HCT116 (cell line): Measurements from ENCODE around the gene ZNF552. TPM values are rescaled to one million over a fixed set of nuclear protein-coding genes. Genes with fewer than 3 reads are reported as not detected.

ENCODE experiments used
- ATAC-seq: fragments of 200-7000 bp; cut with Tn5 transposase; 2 replicates; pipeline ENCODE4 v1.9.1; 2020; ENCODE audit warnings: mild to moderate bottlenecking, moderate library complexity
- BruUV-seq: library from RNA; stranded (reverse); fragments of 400-500 nt; replicated peaks from 2 replicates; lab custom pipeline; 2021; lab: Mats Ljungman, UMichigan
- CTCF ChIA-PET: fragments of 300-600 bp; sonication (Branson Sonifier 250); formaldehyde crosslinking; loops from one replicate; lab custom pipeline; 2021; ENCODE audit warnings: antibody characterized with exemption; lab: Charles Lee
- POLR2A ChIA-PET: fragments of 300-600, 350-600 bp; sonication (Branson Sonifier 250); formaldehyde crosslinking; loops from one replicate; lab custom pipeline; 2021; ENCODE audit warnings: antibody characterized with exemption; lab: Charles Lee
- RAD21 ChIA-PET, 2 experiments: fragments of 300-600 bp; sonication (Branson Sonifier 250); formaldehyde crosslinking; loops; one replicate each; lab custom pipeline; 2023; ENCODE audit warnings: low total read pairs in 2 of 2; ENCODE audit not compliant: uncharacterized antibody in 2 of 2, unreplicated experiment in 2 of 2, low non-redundant PET in 1 of 2; lab: Charles Lee
- DNase-seq: peaks from one replicate; pipeline ENCODE4 v3.0.0-alpha.2; 2010; ENCODE audit warnings: low read depth, low spot score
- H2AFZ ChIP-seq: fragments of 200-600 bp; shearing (Covaris generic), sonication (generic); 2 replicates; pipeline ENCODE4 v1.6.1; 2017; ENCODE audit warnings: low read depth, mixed run types, mixed read lengths, antibody characterized with exemption, low read length; ENCODE audit not compliant: poor library complexity, severe bottlenecking
- H3K27ac ChIP-seq: 2 replicates; pipeline ENCODE4 v1.5.1; 2012; ENCODE audit warnings: low read depth, low read length
- H3K27me3 ChIP-seq: fragments of 200-600 bp; sonication (generic); 2 replicates; pipeline ENCODE4 v1.6.1; 2016; ENCODE audit warnings: mixed run types, low read length, mixed read lengths; ENCODE audit not compliant: insufficient read depth
- H3K36me3 ChIP-seq, 2 experiments: fragments of 200-500 bp in 1 of 2; fragments of 200-600 bp in 1 of 2; sonication (Bioruptor generic) in 1 of 2; sonication (generic) in 1 of 2; 2 replicates each; pipeline versions ENCODE4 v1.5.1 to v1.6.1; 2014 to 2016; ENCODE audit warnings: low read length in 2 of 2, inconsistent platforms in 1 of 2, mixed read lengths in 1 of 2, mixed run types in 1 of 2; ENCODE audit not compliant: insufficient read depth in 2 of 2, control insufficient read depth in 1 of 2
- H3K4me1 ChIP-seq, 2 experiments: fragments of 200-600 bp in 1 of 2; sonication (generic) in 1 of 2; 2 replicates each; pipeline versions ENCODE4 v1.5.1 to v1.6.1; 2012 to 2017; ENCODE audit warnings: low read length in 2 of 2, inconsistent platforms in 1 of 2, mild to moderate bottlenecking in 1 of 2, mixed read lengths in 1 of 2, mixed run types in 1 of 2, moderate library complexity in 1 of 2; ENCODE audit not compliant: insufficient read depth in 2 of 2, control insufficient read depth in 1 of 2
- H3K4me2 ChIP-seq: fragments of 200-600 bp; sonication (generic); 2 replicates; pipeline ENCODE4 v1.6.1; 2017; ENCODE audit warnings: mixed run types, low read length, mixed read lengths
- H3K4me3 ChIP-seq, 2 experiments: fragments of 200-600 bp in 1 of 2; sonication (generic) in 1 of 2; replicated peaks in 1 of 2; 2 replicates each; pipeline ENCODE4 v1.5.1; 2011 to 2016; ENCODE audit warnings: low read length in 2 of 2, control low read depth in 1 of 2, low read depth in 1 of 2, mild to moderate bottlenecking in 1 of 2, mixed read lengths in 1 of 2, mixed run types in 1 of 2
- H3K79me2 ChIP-seq: fragments of 200-600 bp; sonication (generic); 2 replicates; pipeline ENCODE4 v1.6.1; 2017; ENCODE audit warnings: mild to moderate bottlenecking, mixed run types, low read length, moderate library complexity, mixed read lengths; ENCODE audit not compliant: insufficient read depth
- H3K9ac ChIP-seq: fragments of 200-600 bp; sonication (generic); 2 replicates; pipeline ENCODE4 v1.6.1; 2016; ENCODE audit warnings: low read length, mixed read lengths
- H3K9me2 ChIP-seq: fragments of 200-600 bp; sonication (generic), shearing (Covaris generic); 2 replicates; pipeline ENCODE4 v1.6.1; 2017; ENCODE audit warnings: mixed run types, mild to moderate bottlenecking, moderate library complexity; ENCODE audit not compliant: insufficient read depth
- H3K9me3 ChIP-seq, 2 experiments: fragments of 200-500 bp in 1 of 2; fragments of 200-600 bp in 1 of 2; sonication (Bioruptor generic) in 1 of 2; sonication (generic) in 1 of 2; 2 replicates each; pipeline ENCODE4 v1.6.1; 2014 to 2017; ENCODE audit warnings: low read length in 2 of 2, mixed read lengths in 2 of 2, inconsistent platforms in 1 of 2, low read depth in 1 of 2, mild to moderate bottlenecking in 1 of 2, mixed run types in 1 of 2, moderate library complexity in 1 of 2; ENCODE audit not compliant: control insufficient read depth in 1 of 2, insufficient read depth in 1 of 2
- H4K20me1 ChIP-seq: fragments of 200-600 bp; sonication (generic), shearing (Covaris generic); 2 replicates; pipeline ENCODE4 v1.6.1; 2017; ENCODE audit warnings: mixed run types, mild to moderate bottlenecking, moderate library complexity; ENCODE audit not compliant: insufficient read depth
- CBX3 ChIP-seq: IDR thresholded peaks from 2 replicates; pipeline ENCODE4 v1.6.1; 2012; ENCODE audit warnings: low read depth
- CEBPB ChIP-seq: IDR thresholded peaks from 2 replicates; pipeline ENCODE4 v1.6.1; 2012; ENCODE audit warnings: low read depth
- ELF1 ChIP-seq: IDR thresholded peaks from 2 replicates; pipeline ENCODE4 v1.6.1; 2012; ENCODE audit warnings: low read depth, borderline replicate concordance
- EZH2 ChIP-seq: fragments of 200-600 bp; sonication (generic); IDR thresholded peaks from 2 replicates; pipeline ENCODE4 v1.6.1; 2017; ENCODE audit warnings: antibody characterized with exemption, mixed run types
- EZH2phosphoT487 ChIP-seq: fragments of 200-600 bp; IDR thresholded peaks from 2 replicates; pipeline ENCODE4 v1.6.1; 2018; ENCODE audit warnings: antibody characterized with exemption, borderline replicate concordance
- FOSL1 ChIP-seq: IDR thresholded peaks from 2 replicates; pipeline ENCODE4 v1.6.1; 2012; ENCODE audit warnings: low read depth
- JUND ChIP-seq: IDR thresholded peaks from 2 replicates; pipeline ENCODE4 v1.6.1; 2012
- POLR2A ChIP-seq: IDR thresholded peaks from 2 replicates; pipeline ENCODE4 v1.7.0; 2011; ENCODE audit warnings: borderline replicate concordance; ENCODE audit not compliant: insufficient read depth, insufficient read length; ENCODE audit errors: extremely low read depth
- POLR2AphosphoS5 ChIP-seq: IDR thresholded peaks from 2 replicates; pipeline ENCODE4 v1.6.1; 2011; ENCODE audit warnings: mild to moderate bottlenecking, low read depth, low read length, moderate library complexity
- SIN3A ChIP-seq: IDR thresholded peaks from 2 replicates; pipeline ENCODE4 v1.6.1; 2012; ENCODE audit warnings: low read depth
- SP1 ChIP-seq: IDR thresholded peaks from 2 replicates; pipeline ENCODE4 v1.6.1; 2012; ENCODE audit warnings: low read depth
- SRF ChIP-seq: IDR thresholded peaks from 2 replicates; pipeline ENCODE4 v1.6.1; 2012; ENCODE audit warnings: low read depth
- TCF7L2 ChIP-seq: IDR thresholded peaks from 2 replicates; pipeline ENCODE4 v1.7.0; 2011; ENCODE audit warnings: borderline replicate concordance, inconsistent platforms; ENCODE audit not compliant: insufficient read depth, insufficient read length; ENCODE audit errors: extremely low read depth
- intact Hi-C: fragments of 100-400 bp; cut with micrococcal nuclease; formaldehyde crosslinking; loops from 2 replicates; pipeline ENCODE4 v1.10.0; 2022
- total RNA-seq: library from RNA; stranded (reverse); gene quantifications from one replicate; pipeline ENCODE4 v1.2.1, GENCODE V29; 2021; ENCODE audit not compliant: unreplicated experiment
- TF ChIP-seq, protein P1 (sequence below): IDR thresholded peaks from 2 replicates; pipeline ENCODE4 v1.6.1; 2012
- TF ChIP-seq, protein P2 (sequence below): IDR thresholded peaks from 2 replicates; pipeline ENCODE4 v1.6.1; 2012
- TF ChIP-seq, protein P3 (sequence below): IDR thresholded peaks from 2 replicates; pipeline ENCODE4 v1.6.1; 2011; ENCODE audit warnings: mild to moderate bottlenecking, low read length, moderate library complexity; ENCODE audit not compliant: insufficient replicate concordance; ENCODE audit errors: extremely low read depth
- TF ChIP-seq, protein P4 (sequence below), 3 experiments: fragments of 200-600 bp in 1 of 3; sonication (generic) in 1 of 3; IDR thresholded peaks in 2 of 3; conservative IDR thresholded peaks in 1 of 3; 2 replicates each; pipeline ENCODE4 v1.5.1; 2012 to 2017; ENCODE audit warnings: low read depth in 2 of 3, low read length in 2 of 3, antibody characterized with exemption in 1 of 3, borderline replicate concordance in 1 of 3, control low read depth in 1 of 3, mild to moderate bottlenecking in 1 of 3, mixed read lengths in 1 of 3, mixed run types in 1 of 3, moderate library complexity in 1 of 3; ENCODE audit not compliant: insufficient read depth in 1 of 3

Gene ZNF552
- total RNA-seq, 1 experiment from 2014 or later: 7.1 TPM

DNA sequence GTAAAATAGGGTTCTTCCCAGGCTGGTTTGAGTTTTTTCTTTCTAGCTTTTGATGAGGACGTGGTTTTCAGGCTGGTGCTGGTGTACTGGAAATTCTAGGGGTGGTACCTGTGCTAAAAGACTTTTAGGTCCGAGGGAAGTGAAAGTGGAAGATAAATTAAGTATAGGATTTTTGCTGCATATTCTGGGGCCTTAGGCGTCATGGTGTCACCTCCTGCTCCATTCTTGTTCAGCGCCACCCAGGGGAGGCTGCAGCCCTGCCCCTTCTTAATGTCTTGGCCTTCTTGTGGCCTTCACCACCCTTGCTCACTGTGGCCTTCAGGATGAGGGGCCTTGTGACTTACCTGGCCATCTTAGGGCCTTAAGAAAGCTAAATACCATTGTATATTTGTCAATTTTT lies 12.4 kb downstream of the ZNF552 start:
- no peaks in the 10 kb centered on the region for H3K27me3 ChIP-seq
- BruUV-seq: no TSS peak
- POLR2A ChIA-PET: interaction anchor here (1.3 kb wide), 1 partner anchor 13 kb away, joined by 3 read pairs; no protein-coding TSS in a partner anchor
- H3K4me3 ChIP-seq: no peak overlapping the region
- no peak overlapping the region for H2AFZ ChIP-seq
- peaks cover 9 to 20% of the 10 kb centered on the region in 2 experiments; a peak in 3 of 4 replicates for H3K4me1 ChIP-seq
- CTCF ChIA-PET: no interaction called here
- no peaks in the 10 kb centered on the region for H3K36me3 ChIP-seq
- H4K20me1 ChIP-seq: no peaks in the 10 kb centered on the region
- no peaks in the 10 kb centered on the region for H3K79me2 ChIP-seq
- H3K27ac ChIP-seq: no peak overlapping the region
- H3K9me2 ChIP-seq: no peaks in the 10 kb centered on the region
- DNase-seq (no peak), ATAC-seq (no peak)
- H3K9me3 ChIP-seq: no peaks in the 10 kb centered on the region
- H3K9ac ChIP-seq: no peak overlapping the region
- intact Hi-C loops: loop anchor here (5.0 kb wide), 1 partner anchor 55 kb away; the partner anchor contains the start of gene ZNF776
- TF ChIP-seq TCF7L2 (no peak), EZH2 (no peak), FOSL1 (no peak), POLR2AphosphoS5 (no peak), CBX3 (no peak), CEBPB (no peak), SRF (no peak)
- TF ChIP-seq, protein P1, sequence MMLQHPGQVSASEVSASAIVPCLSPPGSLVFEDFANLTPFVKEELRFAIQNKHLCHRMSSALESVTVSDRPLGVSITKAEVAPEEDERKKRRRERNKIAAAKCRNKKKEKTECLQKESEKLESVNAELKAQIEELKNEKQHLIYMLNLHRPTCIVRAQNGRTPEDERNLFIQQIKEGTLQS: no peak
- RAD21 ChIA-PET: no interaction called here
- H3K4me2 ChIP-seq: no peak overlapping the region

DNA sequence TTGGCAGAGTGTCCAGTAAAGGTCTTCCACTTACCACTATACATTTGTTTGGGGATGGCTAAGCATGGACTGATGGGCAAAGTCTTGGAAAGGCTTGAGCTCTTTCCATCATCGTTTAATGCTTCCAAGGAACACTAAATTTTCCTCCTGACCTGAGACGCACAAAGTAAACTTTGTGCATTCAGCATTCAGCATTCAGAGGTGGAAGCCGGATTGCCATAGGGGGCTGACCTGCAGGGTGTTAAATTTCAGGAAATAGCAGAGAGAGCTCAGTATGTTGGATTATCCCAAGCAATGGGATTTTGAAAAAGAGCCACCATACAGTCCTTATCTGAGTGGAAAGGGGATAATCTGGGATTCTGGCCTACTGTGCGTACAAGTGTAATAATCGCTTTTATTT lies 14.0 kb downstream of the ZNF552 start:
- no peaks in the 10 kb centered on the region for H3K79me2 ChIP-seq
- no peak for ATAC-seq
- no peak overlapping the region for H3K9ac ChIP-seq
- H3K36me3 ChIP-seq: no peaks in the 10 kb centered on the region
- no peak overlapping the region for H3K4me2 ChIP-seq
- DNase-seq: no peak
- RAD21 ChIA-PET: no interaction called here
- H3K4me3 ChIP-seq: no peak overlapping the region
- POLR2A ChIA-PET: no interaction called here
- H3K4me1 ChIP-seq: peaks cover 9 to 20% of the 10 kb centered on the region in 2 experiments; a peak in 3 of 4 replicates
- H3K27ac ChIP-seq: no peak overlapping the region
- BruUV-seq: no TSS peak
- CTCF ChIA-PET: no interaction called here
- intact Hi-C loops: loop anchor here (5.0 kb wide), 1 partner anchor 53 kb away; the partner anchor contains the start of gene ZNF776
- no peaks in the 10 kb centered on the region for H3K27me3 ChIP-seq
- H2AFZ ChIP-seq: no peak overlapping the region
- H4K20me1 ChIP-seq: no peaks in the 10 kb centered on the region
- no peaks in the 10 kb centered on the region for H3K9me2 ChIP-seq
- H3K9me3 ChIP-seq: no peaks in the 10 kb centered on the region
- TF ChIP-seq, protein P2, sequence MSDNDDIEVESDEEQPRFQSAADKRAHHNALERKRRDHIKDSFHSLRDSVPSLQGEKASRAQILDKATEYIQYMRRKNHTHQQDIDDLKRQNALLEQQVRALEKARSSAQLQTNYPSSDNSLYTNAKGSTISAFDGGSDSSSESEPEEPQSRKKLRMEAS: no peak
- TF ChIP-seq POLR2A: no peak
- TF ChIP-seq SRF: no peak
- no peak for TF ChIP-seq SIN3A
- TF ChIP-seq JUND: no peak
- TF ChIP-seq, protein P1: no peak
- no peak for TF ChIP-seq EZH2phosphoT487
- TF ChIP-seq, protein P3, sequence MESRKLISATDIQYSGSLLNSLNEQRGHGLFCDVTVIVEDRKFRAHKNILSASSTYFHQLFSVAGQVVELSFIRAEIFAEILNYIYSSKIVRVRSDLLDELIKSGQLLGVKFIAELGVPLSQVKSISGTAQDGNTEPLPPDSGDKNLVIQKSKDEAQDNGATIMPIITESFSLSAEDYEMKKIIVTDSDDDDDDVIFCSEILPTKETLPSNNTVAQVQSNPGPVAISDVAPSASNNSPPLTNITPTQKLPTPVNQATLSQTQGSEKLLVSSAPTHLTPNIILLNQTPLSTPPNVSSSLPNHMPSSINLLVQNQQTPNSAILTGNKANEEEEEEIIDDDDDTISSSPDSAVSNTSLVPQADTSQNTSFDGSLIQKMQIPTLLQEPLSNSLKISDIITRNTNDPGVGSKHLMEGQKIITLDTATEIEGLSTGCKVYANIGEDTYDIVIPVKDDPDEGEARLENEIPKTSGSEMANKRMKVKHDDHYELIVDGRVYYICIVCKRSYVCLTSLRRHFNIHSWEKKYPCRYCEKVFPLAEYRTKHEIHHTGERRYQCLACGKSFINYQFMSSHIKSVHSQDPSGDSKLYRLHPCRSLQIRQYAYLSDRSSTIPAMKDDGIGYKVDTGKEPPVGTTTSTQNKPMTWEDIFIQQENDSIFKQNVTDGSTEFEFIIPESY: no peak
- TF ChIP-seq SP1: no peak
- no peak for TF ChIP-seq EZH2
- no peak for TF ChIP-seq CBX3
- no peak for TF ChIP-seq ELF1
- TF ChIP-seq, protein P4, sequence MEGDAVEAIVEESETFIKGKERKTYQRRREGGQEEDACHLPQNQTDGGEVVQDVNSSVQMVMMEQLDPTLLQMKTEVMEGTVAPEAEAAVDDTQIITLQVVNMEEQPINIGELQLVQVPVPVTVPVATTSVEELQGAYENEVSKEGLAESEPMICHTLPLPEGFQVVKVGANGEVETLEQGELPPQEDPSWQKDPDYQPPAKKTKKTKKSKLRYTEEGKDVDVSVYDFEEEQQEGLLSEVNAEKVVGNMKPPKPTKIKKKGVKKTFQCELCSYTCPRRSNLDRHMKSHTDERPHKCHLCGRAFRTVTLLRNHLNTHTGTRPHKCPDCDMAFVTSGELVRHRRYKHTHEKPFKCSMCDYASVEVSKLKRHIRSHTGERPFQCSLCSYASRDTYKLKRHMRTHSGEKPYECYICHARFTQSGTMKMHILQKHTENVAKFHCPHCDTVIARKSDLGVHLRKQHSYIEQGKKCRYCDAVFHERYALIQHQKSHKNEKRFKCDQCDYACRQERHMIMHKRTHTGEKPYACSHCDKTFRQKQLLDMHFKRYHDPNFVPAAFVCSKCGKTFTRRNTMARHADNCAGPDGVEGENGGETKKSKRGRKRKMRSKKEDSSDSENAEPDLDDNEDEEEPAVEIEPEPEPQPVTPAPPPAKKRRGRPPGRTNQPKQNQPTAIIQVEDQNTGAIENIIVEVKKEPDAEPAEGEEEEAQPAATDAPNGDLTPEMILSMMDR (IDR thresholded peaks at IDR 0.05 in 2 of 3, conservative IDR thresholded peaks at IDR 0.05 in 1 of 3; ENCODE audit: borderline replicate concordance in 1 of 3, insufficient read depth in 1 of 3, low read depth in 2 of 3, low read length in 2 of 3): no peak
